EH (cell line): Measurements from ENCODE around the gene WNT7B.

Experiments used
- DNase-seq: peaks from one replicate; pipeline ENCODE4 v3.0.0-alpha.2; 2015; ENCODE audit warnings: low read depth

The WNT7B gene

DNA sequence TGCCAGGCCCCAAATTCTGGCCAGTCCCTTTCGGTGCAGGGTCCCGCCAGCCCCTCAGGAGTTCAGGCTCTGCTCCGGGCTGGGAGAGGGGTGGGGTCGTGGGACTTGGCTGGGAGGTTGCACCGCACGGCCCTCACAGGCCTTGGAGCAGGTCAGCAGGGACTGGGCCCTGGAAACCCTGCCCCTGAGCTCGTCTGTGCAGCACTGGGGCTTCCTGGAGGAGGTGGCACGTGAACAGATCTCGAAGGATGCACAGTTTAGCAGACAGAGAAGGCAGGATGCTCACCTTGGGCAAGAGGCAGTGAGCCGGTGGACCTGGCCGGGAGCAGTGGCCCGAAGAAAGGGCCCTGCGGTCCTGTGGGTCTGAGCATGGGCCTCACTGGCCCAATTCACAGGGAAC is 70.0 kb downstream of the WNT7B start:
- DNase-seq = no peak

DNA sequence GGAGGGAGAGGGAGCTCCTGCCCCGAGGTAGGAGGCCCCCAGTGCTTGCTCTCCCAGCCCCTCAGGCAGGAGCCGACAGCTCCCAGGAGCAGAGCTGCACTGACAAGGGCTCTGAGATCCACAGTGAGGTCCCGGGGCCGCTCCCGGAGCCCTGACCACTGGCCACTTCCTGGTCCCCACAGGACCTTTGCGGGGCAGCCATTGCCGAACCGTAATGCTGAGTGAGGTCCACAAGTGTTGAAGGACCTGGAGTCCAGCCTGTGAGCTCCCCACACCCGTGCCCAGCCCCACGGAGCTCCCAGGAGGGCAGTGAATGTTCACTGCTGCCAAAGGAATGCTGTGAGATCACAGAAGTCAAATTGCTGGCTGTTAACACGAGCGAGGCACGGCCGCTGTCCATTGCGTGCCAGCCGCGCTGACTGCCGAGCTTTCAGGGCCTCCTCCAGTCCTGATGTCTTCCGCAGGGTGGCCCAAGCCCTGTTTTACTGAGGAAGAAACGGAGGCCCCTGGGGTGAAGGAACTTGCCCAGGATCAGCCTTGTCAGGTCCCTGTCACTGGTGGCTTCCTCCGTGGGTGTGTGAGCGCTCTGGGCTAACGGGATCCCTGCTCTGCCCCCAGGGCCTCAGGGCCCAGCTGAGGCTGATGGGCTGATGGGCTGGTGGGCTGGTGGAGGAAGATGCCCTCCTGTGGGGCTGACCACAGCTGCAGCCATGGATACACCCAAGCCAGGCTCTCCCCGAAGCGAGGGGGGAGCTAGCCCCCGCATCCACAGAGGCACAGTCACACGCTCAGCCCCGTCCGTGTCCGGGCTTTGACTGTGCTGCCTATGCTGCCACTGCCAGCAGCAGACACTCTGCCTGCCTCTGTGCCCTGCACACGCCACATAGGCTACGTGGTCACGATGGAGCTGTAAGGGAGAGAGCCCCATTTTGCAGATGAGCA is 70.8 kb downstream of the WNT7B start:
- DNase-seq = peak; percentile 86

DNA sequence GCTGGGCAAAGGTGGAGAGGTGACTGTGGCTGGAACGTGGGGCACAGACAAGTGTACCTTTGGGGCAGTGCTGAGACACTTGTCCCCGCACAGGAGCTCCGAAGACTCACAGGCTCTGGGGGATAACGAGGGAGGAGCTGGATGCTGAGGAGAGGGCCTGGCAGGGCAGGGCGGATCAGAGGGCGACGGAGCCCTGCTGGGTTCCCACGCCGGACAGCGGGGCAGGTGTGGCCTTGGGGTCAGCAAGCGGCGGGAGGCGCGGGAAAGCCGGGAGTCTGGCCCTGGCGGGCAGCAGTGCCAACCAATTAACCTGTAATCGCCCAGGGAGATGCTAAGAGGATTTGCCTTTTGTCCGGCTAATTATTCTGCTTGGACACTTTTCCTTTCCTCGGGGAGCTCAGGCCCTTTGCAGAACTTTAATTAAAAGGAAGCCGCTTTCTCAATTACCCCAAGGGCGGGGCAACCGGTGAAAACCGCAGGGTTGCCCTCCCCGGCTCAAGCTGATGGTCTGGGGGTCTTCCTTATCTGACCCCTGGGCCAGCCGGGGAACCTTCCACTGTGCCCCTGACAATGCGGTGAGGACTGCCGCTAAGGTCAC is 71.5 kb downstream of the WNT7B start:
- no peak for DNase-seq

DNA sequence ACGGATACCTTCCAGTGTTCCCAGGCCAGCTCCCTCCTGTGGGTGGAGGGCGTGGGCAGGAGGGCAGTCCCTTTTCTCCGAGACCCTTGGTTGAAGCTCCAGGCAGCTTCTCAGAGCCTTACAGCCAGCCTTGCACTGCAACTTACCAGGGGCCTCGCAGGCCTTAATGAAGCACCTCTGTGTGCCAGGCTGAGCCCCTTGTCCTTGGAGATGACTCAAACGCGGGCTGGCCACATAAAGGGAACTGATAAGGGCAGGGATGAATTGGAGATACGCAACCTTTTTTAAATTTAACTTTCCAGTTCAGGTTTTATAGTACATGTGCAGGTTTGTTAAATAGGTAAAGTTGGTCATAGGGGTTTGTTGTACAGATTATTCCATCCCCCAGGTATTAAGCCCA is 72.7 kb downstream of the WNT7B start:
- no peak for DNase-seq

DNA sequence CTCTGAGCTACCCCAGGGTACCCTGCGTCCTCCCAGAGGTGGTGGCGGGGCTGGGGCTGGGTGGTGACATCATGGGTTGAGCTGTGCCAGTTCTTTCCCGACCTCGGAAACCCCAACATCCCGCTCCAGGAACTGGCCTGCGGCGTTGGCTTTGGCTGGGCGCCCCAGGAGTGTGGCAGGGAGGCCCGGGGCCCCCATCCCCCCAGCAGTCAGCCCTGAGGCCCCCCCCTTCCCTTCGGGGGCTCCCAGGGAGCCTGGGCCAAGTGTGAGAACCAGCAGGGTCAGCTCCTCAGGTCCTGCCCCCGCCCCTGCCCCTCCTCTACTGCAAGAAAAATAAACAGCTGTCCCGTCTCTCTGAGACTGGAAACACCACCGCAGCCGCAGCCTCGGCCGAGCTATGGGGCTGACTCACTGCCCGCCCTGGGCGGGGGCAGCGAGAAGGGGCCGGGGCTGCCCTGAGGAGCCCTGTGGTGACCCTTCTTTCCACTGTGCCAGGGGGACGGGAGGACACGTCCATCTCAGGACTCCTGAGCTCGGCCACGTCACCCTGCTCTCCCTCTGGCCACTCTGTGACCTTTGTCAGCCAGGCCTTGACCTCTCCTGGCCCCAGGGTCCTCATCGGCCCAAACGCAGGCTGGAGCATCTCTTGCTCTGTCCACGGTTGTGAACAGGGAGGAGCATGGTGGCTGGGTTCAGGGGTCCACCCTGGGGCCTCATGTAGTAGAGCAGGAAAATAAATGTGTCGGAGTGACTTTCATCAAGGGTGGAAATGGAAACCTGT is 73.4 kb downstream of the WNT7B start:
- DNase-seq = peak; percentile 90

DNA sequence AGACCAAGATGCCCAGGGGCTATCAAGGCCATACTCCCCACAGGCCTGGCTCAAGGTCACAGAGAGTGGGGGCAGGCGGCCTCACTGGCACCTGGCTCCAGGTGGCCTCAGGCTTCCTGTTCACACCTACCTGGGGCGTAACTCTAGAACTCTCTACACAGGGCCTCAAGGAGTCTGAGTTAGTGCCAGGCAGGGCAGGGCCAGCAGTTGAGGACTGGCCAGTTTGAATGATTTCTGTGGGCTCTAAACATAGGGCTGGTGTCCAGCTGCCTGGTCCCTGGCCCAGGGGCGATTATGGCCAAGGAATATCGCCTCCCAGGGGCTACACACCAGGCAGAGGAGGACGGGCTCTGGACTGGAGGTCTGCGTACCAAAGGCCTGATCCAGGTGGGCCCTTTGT is 79.2 kb downstream of the WNT7B start:
- DNase-seq = no peak

DNA sequence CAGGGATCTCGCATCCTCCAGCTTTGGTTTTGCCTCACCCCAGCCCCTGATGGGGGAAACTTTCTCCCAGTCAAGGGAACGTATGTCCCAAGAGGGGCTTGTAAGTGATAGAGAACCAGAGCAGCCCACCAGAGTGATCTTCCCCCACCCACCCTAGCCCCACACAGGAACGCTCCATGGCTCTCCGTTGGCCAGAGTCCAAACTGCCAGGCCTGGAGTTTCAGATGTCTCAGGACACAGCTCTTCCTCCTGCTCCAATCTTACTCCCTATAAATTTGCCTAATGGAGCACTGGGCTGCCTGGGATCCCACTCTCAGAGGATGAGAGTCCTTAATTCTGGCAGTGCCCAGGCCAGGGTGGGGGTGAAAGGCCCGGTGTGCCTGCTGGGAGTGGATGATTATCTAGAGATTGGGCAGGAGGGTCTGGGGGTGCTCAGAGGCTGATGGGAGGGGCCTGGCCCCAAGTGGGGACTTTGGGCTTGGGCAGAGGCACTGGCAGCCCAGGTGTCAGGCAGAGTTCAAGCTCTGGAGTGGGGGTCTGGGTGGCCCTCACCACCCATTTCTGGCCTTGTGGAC is 79.9 kb downstream of the WNT7B start:
- no peak for DNase-seq

DNA sequence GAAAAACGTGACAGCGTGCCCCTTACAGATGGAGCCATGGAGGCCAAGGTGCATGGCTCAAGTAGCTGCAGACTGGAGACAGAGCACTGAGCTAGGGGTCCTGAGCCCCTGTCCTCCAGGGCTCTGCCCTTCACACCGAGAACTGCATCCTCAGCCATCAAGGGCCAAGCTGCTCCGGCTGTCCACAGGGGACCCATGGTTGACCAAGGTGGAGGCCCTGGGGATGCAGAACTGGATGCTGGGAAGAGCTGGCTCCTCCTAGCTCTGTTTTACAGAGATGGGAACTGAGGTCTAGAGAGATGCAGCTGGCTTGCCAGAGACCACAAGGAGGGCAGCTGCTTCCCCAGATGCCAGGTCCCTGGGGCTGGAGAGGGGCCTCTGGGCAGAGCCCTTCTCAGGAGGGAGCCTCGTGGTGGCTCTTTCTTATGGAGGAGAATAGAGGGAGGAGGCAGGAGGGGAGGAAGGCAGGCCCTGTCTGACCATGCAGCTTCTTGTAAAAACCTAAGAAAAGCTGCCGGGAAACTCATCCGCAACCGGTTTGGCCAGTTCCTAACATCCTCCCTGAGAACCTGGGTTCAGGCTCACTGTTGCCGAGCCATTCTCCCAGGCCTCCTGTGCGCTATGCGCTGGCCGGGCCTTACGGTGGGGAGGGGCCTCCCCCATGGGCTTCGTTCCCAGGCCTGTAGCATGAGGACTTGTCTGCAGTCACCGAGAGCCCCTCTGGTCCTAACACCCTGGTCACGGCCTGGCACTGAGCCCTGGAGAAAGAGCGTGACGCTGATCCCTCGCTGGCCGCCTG is 80.6 kb downstream of the WNT7B start:
- DNase-seq = no peak

DNA sequence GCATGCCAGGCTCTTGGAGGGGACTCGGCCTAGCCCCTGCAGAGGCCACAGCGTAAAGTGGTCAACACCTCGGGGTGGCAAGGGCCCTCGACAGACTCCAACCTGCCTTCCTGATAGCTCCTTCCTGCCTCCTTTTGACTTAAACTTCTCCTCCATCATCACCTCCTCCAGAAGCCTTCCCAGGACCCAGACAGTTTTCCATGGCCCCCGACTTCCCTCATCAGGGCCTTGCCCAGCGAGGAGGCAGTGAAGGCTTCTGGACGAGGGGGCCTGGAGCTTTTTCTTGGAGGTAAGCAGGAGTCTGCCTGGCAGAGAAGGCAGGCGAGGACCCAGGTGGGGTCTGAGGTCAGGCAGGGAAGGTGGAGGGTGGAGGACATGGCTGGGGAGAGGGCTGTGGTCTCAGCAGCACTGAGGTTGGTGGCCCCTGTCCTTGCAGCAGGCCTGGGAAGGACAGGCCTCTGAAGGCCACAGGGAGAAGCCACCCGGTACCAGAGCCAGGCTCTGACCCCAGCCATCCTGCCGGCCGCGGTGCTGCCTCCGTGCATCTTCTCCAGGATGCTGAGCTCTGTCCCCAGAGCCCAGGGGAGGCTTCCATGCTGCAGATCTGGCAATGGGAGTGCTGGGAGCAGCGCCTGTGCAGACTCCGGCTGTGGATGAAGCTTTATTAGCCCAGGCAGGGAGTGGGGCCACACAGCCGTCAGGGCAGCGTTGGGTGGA is 81.4 kb downstream of the WNT7B start:
- DNase-seq = no peak

DNA sequence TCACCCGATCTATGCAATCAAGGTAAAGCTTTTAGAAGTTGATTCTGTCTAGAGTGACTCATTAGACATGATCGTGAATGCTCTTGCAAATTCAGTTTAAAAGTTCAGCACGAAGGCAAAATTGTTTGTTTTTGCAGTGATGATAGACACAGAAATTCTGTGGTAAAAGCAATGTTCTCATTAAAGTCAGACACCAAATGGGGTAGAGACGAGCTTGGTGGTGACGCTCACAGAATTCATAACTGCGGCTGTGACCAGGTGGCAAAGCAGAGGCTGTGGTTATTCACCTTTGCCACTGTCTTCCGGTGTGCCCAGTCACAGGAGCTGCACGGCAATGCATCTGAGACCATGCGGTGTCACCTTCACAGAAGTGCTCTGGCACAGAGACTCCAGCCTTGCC is 83.4 kb downstream of the WNT7B start:
- DNase-seq = peak; percentile 36

DNA sequence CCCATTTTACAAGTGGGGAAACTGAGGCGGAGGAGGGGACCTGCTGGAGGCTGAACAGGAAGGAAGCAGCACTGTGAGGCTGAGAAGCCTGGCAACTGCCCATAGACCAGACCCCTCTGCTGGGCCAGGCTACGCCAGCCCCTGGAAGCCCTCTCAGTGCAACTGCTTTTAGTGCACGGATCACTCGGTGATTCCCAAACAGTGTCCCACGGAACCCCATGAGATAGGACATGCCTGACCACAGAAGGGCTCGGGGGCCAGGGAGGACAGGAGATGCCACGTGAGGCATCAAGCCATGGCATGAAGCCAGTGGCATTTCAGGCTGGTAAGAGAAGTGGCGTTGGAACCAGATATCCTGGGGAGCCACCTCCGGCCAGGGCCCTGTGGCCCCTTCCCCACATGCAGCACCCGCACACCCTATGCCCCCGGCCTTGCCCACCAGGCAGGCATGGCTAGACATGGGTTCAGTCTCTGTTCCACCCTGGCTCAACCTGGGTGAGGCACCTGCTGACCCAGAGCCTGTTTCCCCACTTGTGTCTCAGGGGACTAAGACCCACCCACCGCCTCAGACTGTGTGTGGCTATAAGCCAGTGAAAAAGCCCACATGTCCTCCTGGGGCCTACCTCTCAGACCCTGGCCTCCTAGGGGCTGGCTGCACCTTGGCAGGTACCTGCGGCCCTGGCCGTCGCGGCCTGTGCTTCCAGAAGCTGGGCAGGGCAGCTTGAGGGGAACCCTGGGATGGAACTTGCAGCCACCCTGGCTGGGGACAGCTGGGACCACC is 84.1 kb downstream of the WNT7B start:
- DNase-seq = no peak

DNA sequence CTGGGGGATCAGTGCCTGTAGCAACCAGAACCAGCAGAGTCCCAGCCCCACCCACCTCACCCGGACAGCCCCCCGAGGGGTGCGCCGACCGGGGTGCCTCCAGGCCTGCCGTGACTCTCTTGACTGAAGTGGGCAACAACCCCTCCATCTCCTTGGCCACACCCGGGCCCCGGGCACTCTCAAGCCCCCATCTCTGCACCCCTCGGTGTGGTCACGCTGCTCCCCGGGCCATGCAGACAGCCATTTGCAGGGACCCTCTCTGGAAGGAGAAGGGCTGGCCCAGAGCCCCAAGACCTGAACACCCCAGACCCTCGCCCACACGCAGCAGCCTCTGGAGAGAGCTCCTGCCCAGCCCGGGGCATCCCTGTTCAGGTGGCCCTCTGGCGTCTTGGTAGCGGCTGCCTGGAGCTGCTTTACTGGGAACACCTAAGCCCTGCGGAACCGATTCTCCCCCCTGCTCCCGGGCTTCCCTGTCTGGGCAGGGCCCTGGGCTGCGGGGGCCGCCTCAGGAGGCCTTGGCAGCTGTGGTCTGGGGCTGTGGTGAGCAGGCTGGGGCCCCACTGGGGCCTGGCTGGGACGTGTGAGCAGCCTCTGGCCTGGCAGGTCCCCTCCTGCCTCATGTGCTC is 84.9 kb downstream of the WNT7B start:
- no peak for DNase-seq

DNA sequence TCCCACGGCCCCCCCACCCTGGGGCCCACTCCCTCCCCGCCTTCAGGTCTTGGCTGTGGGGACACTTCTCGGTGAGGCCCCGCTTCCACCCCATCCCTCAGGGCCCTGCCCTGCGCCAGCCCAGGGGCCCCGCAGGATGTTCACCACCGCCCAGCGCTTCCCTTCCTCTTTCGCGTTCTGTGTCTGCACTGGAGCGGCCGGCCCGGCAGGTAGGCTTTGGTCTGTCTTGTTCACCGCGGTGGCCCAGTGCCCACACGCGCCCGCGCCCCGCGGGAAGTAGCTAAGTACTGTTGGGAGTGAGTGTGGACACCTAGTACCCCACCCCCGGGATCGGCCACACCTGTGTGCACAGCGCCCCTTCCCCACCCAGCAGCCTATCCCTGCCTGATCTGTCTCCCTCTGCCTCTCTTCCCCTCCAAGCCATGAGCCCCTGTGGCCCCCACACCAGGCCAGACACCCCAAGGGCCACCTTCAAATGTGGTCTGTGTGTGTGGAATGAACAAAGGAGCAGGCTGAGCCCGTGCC is 85.4 kb downstream of the WNT7B start:
- DNase-seq = no peak

DNA sequence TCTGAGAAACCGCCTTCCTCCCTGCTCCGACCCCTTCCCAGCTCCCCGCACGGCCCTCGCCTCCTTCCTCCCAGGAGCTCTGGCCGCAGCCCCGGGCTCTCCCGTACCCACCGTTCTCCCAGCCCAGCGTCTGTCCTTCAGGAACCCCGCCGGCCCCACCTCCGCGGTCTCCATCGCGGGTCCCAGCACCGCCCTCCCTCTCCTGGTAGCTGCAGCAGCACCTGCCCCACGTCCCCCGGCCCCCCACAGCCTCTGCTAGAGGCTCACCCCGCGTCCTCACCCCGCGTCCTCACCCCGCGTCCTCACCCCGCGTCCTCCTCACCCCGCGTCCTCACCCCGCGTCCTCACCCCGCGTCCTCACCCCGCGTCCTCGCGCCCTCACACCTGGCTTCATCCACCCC is 85.9 kb downstream of the WNT7B start:
- DNase-seq = no peak

DNA sequence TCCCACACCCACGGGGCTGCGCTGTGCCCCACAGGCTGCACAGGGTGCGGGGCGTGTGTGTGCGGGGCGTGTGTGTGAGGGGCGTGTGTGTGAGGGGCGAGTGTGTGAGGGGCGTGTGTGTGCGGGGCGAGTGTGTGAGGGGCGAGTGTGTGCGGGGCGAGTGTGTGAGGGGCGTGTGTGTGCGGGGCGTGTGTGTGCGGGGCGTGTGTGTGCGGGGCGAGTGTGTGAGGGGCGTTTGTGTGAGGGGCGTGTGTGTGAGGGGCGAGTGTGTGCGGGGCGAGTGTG is 86.7 kb downstream of the WNT7B start:
- no peak for DNase-seq

DNA sequence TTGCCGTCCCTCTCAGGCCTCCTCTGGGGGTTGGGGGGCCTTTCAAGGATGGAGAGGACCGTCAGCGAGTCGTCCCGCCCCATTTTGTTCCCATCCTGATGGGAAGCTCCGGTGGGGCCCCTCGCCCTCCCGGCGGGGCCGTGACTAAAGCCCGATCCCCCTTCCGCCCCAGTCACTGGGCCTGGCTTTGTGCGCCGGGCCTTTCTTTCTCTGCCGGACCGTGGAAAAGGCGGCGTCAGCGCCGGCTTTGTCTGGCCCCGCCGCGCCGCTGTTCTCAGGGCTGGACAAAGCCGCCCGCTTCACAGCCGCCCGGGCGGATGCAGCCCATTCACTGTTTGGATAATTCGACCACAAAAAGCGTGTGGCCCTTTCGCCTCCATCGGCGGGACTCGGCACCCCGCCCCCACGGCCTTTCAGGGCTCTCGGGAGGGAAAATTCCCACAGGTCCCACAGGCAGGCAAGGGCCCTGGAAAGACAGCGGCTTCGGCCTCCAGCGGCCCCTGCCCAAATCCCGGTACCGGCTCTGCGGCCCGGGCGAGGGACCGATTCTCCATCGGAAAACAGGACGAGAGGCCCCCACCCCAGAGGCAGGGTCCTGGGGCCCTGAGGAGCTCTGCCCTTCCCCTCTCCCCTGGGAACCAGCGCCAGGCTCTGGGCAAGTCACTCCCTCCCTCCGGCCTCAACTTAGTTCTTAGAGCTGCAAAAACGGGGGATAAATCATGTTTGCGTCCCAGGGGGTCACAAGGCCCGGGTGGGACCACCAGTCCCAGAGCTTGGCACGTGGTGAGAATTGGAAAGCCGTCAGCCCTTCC is 87.2 kb downstream of the WNT7B start:
- DNase-seq = no peak

DNA sequence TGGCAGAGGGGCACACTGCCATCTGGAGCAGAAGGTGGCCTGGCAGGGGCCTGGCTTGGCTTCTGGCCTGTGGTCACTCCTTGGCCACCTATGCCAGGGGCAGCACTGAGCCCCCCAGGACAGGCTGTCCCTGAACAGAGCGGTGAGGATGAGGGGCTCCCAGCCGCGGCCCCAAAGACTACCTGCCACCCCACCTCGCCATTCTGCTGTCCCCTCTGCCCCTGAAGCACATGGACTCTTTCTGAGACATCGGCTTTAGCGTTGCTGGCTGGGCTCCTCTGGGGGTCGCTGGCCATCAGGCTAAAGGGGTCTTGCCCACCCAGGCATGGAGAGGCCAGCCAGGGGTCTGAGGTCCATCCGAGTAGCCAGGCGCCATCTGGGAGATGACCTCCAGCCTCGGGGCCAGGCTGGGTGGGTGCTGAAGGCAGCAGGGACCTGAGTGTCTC is 87.8 kb downstream of the WNT7B start:
- no peak for DNase-seq

DNA sequence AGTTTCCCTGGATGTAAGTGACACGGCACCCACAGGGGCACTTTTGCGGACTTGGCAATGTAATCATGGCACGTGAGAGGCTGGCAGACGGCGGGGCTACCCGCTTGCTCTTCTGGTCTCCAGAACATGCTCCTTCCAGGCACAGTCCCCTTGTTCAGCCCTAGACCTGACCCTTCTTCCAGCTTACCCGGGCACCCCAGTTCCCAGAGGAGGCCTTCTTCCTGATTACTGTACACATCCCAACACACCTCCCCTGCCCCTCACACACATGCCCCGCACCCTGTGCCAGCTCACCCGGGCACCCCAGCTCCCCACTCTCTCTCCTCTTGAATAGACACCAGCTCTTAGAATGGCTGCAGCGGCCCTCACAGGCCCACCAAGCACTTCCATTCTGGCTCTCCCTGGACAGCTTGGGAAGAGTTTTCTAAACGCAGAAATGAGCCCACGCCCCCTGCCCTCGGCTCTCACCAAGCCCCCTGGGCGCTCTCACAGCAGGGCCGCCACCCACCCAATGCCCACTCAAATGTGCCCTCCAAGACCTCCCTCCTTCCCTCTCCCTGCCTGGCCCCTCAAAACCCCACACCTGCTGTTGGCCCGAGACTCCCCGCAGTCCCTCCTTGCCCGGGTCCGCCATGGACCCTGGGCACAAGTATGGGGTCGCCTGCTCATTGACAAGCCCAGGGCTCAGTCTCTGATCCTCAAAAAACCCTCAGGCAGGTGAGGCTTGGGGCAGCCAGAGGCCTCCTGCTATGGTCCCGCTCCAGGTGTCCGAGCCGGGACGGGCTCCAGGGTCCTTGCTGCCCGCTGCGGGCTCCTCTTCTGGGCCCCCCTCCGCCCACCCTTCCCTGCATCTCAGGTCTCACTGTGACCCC is 88.5 kb downstream of the WNT7B start:
- DNase-seq = no peak
